Hematopoietic multipotent progenitor cell treated with erythropoietin and hydrocortisone succinate and interleukin-3 and kit ligand, for 4 days (in vitro differentiated cells): ENCODE results near the gene WNT6.

Experiments
- DNase-seq: peaks from one replicate; pipeline ENCODE4 v3.0.0-alpha.2; 2015

WNT6 gene

GRCh38 chr2:218859556-218859987 lies at the start of gene WNT6:
WNT6 (plus strand) TSS chr2:218859805; CDS start chr2:218860038, 233 bp downstream.
- DNase-seq = no peak

DNA sequence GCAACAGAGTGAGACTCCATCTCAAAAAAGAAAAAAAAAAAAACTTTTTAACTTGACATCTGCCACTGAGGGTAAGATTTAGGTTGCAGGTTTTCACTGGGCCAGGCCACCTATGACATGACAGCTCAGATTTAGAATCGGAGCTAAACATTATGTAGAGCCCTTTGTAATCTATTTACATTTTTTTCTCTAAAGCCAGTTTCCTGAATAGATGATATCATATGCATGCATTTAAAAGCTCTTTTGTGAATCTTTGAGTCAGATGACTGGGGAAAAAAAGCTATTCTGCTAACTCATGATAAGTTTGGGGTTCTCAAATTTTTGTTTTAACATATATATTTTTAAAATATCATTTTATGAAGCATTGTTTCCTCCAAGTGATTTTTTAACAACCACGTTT lies 49.3 kb upstream of the WNT6 start:
- DNase-seq = no peak

DNA sequence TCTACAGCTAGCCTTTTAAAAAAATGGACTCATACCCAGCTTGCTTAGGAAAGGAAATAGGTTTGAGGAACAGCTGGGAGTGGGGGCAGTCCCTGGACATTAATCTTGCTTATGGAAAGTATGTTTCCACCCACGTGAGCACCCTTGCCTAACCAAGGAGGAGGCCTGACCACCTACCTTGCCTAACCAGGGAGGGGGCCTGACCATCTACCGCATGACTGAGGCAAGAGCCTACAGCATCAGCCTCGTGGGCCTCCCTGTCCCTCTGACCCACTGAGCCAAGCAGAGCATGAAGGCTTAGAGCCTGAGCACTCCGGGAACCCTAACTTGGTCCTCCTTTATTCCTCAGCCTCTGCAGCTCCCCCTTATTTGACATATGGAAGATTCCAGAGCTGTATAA lies 48.2 kb upstream of the WNT6 start:
- DNase-seq = no peak

DNA sequence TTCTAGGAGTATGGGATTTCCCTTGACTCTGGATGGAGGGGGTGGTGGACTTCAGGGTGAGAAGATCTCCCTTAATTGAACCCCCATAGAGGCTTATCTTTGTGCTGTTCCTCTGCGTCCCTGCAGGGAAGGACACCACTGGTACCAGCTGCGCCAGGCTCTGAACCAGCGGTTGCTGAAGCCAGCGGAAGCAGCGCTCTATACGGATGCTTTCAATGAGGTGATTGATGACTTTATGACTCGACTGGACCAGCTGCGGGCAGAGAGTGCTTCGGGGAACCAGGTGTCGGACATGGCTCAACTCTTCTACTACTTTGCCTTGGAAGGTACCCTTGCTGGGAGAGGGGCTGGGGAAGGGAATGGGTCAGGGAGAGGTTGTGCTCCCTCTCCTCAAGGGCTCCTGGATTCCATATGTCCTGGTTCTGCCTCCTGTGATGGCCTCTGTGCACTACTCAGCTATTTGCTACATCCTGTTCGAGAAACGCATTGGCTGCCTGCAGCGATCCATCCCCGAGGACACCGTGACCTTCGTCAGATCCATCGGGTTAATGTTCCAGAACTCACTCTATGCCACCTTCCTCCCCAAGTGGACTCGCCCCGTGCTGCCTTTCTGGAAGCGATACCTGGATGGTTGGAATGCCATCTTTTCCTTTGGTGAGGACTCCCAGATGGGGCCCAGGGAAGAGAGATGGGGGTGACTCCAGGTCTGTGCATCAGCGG lies 47.3 kb upstream of the WNT6 start:
- no peak for DNase-seq

GRCh38 chr2:218812861-218813260 lies 46.7 kb upstream of the WNT6 start:
- no peak for DNase-seq

DNA sequence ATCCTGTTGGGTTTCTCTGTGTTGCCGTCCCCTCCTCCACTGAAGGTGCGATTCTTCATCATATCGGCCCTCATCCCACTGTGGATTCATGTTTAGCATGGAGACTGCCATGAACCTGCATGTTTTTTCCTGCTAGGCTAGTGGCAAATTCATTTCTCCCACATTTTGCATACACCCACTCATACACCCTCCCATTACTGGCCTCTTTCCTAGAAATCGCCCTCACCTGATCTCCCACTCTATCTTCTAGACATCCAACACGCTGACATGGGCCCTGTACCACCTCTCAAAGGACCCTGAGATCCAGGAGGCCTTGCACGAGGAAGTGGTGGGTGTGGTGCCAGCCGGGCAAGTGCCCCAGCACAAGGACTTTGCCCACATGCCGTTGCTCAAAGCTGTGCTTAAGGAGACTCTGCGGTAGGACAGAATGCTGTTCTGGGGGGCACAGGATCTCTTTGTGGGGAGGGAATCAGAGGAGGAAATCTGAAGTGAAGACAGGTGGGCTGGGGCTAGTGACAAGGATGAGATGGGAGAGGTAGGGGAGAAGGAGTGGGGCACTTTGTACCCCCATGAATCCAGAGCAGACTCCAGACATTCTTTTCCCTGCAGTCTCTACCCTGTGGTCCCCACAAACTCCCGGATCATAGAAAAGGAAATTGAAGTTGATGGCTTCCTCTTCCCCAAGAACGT lies 45.7 kb upstream of the WNT6 start:
- DNase-seq = no peak

DNA sequence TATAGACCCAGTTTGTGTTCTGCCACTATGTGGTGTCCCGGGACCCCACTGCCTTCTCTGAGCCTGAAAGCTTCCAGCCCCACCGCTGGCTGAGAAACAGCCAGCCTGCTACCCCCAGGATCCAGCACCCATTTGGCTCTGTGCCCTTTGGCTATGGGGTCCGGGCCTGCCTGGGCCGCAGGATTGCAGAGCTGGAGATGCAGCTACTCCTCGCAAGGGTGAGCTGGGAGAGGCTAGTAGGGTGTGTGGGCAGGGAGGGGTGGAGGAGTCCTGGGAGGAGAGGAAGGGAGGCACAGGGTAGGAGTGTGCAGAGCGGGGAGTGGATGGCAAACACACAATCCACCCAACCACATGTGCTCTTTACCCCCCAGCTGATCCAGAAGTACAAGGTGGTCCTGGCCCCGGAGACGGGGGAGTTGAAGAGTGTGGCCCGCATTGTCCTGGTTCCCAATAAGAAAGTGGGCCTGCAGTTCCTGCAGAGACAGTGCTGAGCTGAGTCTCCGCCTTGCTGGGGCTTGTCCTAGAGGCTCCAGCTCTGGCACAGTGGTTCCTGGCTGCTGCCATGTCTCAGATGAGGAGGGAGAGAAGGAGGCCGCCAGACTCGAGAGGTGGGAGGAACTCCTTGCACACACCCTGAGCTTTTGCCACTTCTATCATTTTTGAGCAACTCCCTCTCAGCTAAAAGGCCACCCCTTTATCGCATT lies 44.9 kb upstream of the WNT6 start:
- no peak for DNase-seq

GRCh38 chr2:218815244-218815637 lies 44.4 kb upstream of the WNT6 start:
- no peak for DNase-seq

DNA sequence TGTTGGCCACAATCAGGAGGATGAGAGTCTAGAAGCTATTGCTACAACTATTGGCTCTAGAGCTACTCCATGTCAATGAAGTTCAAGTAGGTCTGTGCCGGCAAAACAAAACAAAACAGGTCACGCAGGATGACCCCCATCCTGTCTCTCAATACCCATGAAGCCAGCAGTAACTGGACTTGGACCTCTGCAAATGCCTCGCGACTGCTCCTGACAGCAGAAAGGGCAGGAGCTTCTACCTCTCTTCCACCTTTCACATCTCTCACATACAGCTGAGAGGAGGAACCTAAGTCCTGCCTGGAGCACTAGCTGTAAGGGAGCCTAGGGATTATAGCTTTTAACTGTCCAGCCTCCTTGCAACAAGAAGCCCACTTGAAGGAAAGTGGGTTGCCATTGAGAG lies 44.0 kb upstream of the WNT6 start:
- DNase-seq = no peak

- no peak for DNase-seq
Observed at GRCh38 chr2:218816561-218817011, 43.0 kb upstream of the WNT6 start.

GRCh38 chr2:218819093-218819492 lies 40.5 kb upstream of the WNT6 start:
- DNase-seq = no peak

- DNase-seq = no peak
Observed at GRCh38 chr2:218820746-218821369, 38.7 kb upstream of the WNT6 start.

- no peak for DNase-seq
Observed at GRCh38 chr2:218821605-218822211, 37.9 kb upstream of the WNT6 start.

DNA sequence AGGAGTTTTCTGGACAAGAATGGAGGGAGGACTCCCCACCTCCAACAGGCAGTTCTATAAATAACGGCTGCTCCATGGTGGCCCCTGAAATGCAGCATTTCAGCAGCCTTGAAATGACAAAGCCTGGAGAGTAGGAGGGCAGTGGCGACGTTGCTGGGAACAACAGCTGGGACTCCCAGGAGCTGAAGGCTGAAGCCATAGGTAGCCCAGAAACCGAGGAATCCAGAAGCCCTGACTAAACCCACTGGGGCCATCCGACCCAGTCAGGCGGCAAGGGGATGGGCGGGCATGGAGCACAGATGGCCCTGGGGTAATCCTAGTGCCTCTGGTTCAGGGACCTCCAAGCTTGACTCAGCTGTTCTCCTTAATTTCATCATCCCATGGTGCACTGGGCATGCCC lies 37.0 kb upstream of the WNT6 start:
- no peak for DNase-seq

DNA sequence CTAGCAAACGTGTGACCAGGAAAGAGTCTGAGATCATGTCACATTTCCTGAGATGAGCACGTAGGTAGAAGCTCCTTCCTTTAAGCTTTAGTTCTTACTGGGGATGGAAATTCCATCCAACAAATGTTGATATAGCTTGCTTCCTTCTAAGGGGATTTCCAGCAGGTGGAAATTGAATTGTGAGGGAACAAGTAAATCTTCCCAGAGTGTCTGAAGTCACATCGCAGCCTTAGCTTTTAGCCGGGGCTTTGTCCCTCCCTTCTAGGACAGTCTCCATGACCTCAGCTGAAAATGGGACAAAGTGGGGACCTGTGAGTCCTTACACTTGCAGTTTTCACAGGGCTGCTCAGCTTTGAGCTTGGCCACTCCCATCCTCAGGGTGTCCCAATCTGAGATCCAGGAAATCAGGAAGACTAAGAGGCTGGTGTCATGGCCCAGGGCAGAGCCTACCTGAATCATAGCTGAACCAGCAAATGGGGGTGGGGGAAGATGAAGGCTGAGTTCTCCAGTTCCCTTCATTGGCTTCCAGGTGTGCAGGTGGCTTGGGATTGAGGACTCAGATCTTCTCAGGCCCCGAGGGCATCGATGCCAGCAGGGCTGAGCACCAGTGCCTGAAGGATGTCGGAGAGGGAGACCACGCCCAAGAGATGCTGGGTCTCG lies 36.3 kb upstream of the WNT6 start:
- DNase-seq = no peak

- DNase-seq = no peak
Observed at GRCh38 chr2:218824004-218824403, 35.6 kb upstream of the WNT6 start.

DNA sequence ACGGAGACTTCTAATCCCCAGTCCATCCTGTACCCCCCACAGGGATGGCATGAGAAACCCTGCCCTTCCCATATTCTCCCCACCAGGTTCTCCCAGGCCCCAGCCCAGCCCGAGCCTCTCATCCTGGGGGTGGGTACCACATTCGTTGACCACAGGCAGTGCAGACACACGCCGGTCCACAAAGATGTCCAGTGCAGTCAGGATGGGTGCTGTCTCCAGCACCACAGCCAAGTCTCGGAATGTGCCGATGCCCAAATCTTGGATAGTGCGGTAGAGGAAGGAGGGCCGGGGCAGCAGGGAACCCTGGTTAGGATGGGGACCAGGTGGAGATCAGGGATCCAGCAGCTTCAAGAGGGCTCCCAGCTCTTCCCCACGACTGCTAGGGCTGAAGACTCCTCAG lies 32.8 kb upstream of the WNT6 start:
- no peak for DNase-seq

DNA sequence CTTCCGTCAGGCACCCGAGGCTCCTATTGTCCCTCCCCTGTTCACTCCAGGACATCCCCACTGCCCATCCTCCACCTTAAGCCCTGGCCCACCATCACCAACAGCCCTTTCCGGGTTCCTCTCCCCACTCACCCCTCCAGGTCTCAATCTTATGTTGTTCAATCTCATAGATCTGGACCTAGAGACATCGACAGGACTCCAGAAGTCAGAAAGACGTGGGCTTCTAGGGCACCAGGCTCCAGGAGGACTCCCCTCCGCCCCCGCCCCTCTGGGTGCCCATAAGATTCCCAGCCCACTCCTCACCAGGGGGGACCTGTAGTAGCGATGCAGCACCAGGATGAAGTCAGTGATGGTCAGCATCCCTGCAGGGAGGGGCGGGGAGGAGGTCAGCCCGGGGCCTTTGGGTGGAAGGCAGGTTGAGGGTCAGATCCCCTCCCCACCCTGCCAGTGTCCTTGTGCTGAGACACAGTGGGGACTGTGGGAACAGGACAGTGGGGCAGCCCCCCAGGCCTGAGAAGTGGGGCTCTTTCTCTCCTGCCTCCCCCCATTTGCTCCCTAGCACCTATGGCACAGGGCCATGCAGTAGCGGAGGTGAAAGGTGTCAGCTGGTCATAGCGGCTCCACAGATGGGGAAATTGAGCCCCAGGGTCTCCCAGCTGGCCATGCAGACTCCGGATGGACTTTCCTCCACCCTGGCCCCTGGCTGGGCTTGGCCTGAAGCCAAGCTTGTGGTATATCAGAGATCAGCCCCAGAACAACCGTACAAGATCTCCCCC lies 31.7 kb upstream of the WNT6 start:
- DNase-seq = no peak

DNA sequence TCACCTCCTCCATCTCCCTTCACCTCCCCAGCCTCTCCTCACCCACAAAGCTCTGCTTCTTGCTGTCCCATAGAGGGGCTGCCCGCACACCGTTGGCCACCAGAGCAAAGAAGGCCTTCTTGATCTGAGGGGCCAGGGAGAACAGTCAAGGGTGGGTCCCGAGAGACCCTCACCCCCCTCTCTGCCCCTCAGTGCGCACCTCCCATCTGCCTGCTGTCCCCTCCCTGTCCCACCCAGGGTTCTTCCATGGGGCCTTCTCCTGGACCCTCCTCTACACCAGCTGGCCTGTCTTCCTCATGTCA lies 31.2 kb upstream of the WNT6 start:
- DNase-seq = no peak

- no peak for DNase-seq
Observed at GRCh38 chr2:218829868-218830451, 29.6 kb upstream of the WNT6 start.

- DNase-seq = no peak
Observed at GRCh38 chr2:218830526-218831306, 28.9 kb upstream of the WNT6 start.
